HEK293 (cell line): ENCODE data around the gene PALD1.

ENCODE experiments used
- CTCF ChIP-seq: fragments of 450-650 bp; formaldehyde crosslinking; IDR thresholded peaks from 2 replicates; pipeline ENCODE4 v1.5.1; 2016; ENCODE audit warnings: missing biosample characterization, missing genetic modification characterization
- HOXA7 ChIP-seq: sonication (generic); formaldehyde crosslinking; IDR thresholded peaks from 2 replicates; pipeline ENCODE4 v1.8.1; 2022; ENCODE audit warnings: missing genetic modification reagents, borderline replicate concordance
- REPIN1 ChIP-seq: fragments of 450-650 bp; formaldehyde crosslinking; IDR thresholded peaks from 2 replicates; pipeline ENCODE4 v1.5.1; 2017; ENCODE audit warnings: missing biosample characterization, missing genetic modification characterization, low read depth
- REST ChIP-seq: fragments of 450-650 bp; formaldehyde crosslinking; IDR thresholded peaks from 2 replicates; pipeline ENCODE4 v1.5.1; 2016; ENCODE audit warnings: missing biosample characterization, missing genetic modification characterization
- ZBTB20 ChIP-seq: fragments of 450-650 bp; formaldehyde crosslinking; IDR thresholded peaks from 2 replicates; pipeline ENCODE4 v1.5.1; 2016; ENCODE audit warnings: missing biosample characterization, missing genetic modification characterization
- ZNF23 ChIP-seq: fragments of 450-650 bp; formaldehyde crosslinking; IDR thresholded peaks from 2 replicates; pipeline ENCODE4 v1.5.1; 2016; ENCODE audit warnings: missing biosample characterization, missing genetic modification characterization, borderline replicate concordance
- ZNF24 ChIP-seq: fragments of 450-650 bp; formaldehyde crosslinking; IDR thresholded peaks from 2 replicates; pipeline ENCODE4 v1.5.1; 2016; ENCODE audit warnings: missing biosample characterization, missing genetic modification characterization
- ZNF324 ChIP-seq: fragments of 450-650 bp; formaldehyde crosslinking; IDR thresholded peaks from 2 replicates; pipeline ENCODE4 v1.5.1; 2016; ENCODE audit warnings: missing biosample characterization, missing genetic modification characterization
- ZNF626 ChIP-seq: fragments of 450-650 bp; sonication (Bioruptor Pico); formaldehyde crosslinking; IDR thresholded peaks from 2 replicates; pipeline ENCODE4 v1.5.1; 2018; ENCODE audit warnings: missing biosample characterization, missing genetic modification characterization, inconsistent platforms
- ZNF654 ChIP-seq: fragments of 450-650 bp; formaldehyde crosslinking; IDR thresholded peaks from 2 replicates; pipeline ENCODE4 v1.5.1; 2016; ENCODE audit warnings: low read depth, missing biosample characterization, missing genetic modification characterization
- ZSCAN4 ChIP-seq: fragments of 450-650 bp; formaldehyde crosslinking; IDR thresholded peaks from 2 replicates; pipeline ENCODE4 v1.5.1; 2017; ENCODE audit warnings: missing biosample characterization, missing genetic modification characterization
- TF ChIP-seq, protein P1 (sequence below): fragments of 450-650 bp; formaldehyde crosslinking; IDR thresholded peaks from 2 replicates; pipeline ENCODE4 v1.5.1; 2016; ENCODE audit warnings: missing biosample characterization, missing genetic modification characterization
- TF ChIP-seq, protein P2 (sequence below): fragments of 450-650 bp; formaldehyde crosslinking; IDR thresholded peaks from 2 replicates; pipeline ENCODE4 v1.5.1; 2016; ENCODE audit warnings: missing biosample characterization, missing genetic modification characterization, low read depth

DNA sequence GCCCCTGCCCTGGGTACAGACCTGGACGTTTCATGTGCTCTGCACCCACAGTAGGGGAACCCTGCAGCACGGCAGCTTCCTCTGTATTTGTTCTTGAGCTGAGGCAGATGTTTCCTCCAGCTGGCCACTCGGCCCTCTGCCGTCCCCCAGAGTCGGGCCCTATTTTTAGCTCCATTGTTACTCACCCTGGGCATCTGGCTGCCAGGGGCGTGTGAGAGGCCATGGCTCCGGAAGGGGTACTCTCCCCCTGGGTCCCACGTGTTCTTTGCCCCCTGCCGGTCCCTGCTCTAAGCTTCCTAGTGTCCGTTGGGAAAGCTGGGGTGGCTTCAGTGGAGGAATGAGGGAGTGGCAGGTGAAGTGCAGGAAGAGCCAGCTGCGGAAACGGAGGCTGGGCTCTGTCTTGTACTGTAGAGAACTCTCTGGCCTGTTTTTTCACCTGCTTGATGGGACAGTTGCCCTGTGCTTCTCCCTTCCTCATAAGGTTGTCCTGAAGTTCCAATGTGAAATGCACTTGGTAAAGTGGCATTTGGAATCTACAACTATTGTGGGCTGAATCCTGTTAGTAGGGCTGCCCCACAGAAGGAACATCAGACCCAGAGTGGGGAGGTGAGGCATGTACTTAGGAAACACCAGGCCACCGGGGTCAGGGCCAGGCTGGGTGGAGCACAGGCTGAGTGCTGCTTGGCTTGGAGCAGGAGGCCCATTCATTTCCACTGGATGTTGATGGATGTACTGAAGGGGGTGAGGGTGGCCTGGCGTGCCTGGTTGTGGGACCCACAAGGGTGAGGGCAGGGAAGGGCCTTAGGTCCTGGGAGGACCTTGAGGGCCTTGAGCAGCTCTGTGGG lies 30.6 kb downstream of the PALD1 start:
- TF ChIP-seq ZNF626 (tag by site-specific recombination): no peak
- no peak for TF ChIP-seq CTCF (tag by site-specific recombination)
- no peak for TF ChIP-seq ZBTB20 (tag by site-specific recombination)
- TF ChIP-seq REST (tag by site-specific recombination): no peak
- TF ChIP-seq HOXA7: no peak
- no peak for TF ChIP-seq ZSCAN4 (tag by site-specific recombination)
- no peak for TF ChIP-seq ZNF23 (tag by site-specific recombination)
- no peak for TF ChIP-seq REPIN1 (tag by site-specific recombination)
- TF ChIP-seq, protein P1, sequence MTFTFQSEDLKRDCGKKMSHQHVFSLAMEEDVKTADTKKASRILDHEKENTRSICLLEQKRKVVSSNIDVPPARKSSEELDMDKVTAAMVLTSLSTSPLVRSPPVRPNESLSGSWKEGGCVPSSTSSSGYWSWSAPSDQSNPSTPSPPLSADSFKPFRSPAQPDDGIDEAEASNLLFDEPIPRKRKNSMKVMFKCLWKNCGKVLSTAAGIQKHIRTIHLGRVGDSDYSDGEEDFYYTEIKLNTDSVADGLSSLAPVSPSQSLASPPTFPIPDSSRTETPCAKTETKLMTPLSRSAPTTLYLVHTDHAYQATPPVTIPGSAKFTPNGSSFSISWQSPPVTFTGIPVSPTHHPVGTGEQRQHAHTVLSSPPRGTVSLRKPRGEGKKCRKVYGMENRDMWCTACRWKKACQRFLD (tag by site-specific recombination): no peak
- TF ChIP-seq ZNF654: no peak
- TF ChIP-seq ZNF24 (tag by site-specific recombination): no peak
- no peak for TF ChIP-seq ZNF324 (tag by site-specific recombination)
- TF ChIP-seq, protein P2, sequence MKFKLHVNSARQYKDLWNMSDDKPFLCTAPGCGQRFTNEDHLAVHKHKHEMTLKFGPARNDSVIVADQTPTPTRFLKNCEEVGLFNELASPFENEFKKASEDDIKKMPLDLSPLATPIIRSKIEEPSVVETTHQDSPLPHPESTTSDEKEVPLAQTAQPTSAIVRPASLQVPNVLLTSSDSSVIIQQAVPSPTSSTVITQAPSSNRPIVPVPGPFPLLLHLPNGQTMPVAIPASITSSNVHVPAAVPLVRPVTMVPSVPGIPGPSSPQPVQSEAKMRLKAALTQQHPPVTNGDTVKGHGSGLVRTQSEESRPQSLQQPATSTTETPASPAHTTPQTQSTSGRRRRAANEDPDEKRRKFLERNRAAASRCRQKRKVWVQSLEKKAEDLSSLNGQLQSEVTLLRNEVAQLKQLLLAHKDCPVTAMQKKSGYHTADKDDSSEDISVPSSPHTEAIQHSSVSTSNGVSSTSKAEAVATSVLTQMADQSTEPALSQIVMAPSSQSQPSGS (tag by site-specific recombination): no peak
